Cortex of kidney (tissue), 1 donor: ENCODE measurements around the gene LYL1.

Source experiments
- DNase-seq: peaks from one replicate; lab custom pipeline; 2025; lab: John Stamatoyannopoulos, UW

The LYL1 gene

DNA sequence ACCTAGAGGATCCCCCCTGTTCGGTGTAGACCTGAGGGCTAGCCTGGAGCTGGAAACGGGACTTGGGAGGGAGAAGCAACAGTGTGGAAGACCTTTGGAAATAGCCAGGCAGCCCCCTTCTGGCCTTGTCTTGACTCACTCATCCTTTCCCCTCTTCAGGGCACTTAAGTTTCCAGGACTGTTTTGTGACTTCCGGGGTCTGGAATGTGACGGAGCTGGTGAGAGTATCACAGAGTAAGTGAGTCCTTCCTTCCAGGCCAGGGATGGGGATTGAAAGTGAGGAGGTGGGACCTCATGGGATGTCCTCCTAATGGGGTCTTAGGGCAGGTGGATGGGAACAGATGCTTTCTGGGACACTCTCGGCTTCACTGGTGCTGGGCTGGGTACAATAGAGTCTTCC, 29.4 kb downstream of the LYL1 start:
- DNase-seq: no peak

DNA sequence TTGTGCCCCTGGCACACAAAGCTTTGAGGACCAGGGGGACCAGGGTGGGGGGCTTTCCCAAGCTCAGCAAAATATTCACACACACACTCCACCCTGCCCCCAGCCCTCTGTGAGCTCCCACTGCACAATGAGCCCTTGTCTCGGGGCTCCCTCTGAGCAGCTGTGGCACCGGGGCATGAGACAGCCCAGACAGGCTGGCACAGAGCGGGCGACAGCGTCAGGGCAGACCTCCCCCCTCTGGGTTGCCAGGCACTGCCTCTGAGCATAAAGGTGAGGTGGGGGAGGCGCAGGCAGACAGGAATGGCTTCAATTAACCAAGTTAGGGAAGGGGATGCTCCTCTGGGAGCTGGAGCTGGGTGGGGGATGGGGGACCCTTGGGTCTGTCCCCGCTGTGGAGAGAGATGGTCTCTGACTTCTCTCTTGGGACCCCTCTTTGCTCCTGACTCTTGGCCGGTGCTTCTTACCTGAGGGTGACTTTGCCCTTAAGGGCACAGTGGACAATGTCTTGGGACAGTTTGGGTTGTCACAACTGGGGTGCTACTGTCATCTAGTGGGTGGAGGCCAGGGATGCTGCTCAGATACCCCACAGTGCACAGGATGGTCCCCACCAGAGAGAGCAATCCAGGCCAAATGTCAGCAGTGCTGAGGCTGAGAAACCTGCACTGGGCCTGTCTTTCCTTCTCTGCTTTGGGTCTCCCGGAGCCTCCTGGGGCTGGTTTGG, 30.3 kb downstream of the LYL1 start:
- no peak for DNase-seq

DNA sequence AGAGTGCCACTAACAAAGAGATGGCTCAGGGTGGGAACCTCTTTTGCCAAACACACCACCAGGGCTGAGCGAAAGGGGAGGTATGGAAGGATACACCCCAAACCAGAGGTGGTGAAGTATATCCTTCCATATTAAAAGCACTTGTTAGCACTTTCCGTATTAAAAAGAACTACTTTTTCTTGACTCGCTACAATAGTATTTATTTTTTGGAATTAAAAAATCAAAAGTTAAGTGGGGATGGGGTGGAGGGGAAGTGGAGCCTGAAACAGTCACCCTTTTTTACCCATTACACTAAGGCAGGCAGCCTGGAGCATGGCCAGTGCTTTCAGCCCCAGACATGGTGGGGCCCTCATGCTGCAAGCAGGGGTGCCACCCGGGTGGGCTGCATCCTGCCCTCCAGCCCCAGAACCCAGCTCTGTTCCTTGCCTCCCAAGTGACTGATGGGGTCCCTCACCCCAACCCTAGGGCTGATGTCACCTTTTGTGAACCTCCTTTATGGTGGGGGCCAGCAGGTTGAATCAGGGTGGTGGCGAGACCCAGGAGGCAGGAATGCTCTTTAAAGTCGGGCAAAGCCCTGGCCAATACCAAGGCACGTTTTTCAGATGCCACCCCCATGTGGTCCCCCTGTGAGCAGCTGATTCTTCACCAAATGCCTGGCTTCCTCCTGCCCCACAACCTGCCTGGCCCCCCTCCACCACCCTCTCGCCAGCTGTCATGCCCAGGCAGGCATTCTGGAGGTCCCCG, 31.0 kb downstream of the LYL1 start:
- DNase-seq: no peak

DNA sequence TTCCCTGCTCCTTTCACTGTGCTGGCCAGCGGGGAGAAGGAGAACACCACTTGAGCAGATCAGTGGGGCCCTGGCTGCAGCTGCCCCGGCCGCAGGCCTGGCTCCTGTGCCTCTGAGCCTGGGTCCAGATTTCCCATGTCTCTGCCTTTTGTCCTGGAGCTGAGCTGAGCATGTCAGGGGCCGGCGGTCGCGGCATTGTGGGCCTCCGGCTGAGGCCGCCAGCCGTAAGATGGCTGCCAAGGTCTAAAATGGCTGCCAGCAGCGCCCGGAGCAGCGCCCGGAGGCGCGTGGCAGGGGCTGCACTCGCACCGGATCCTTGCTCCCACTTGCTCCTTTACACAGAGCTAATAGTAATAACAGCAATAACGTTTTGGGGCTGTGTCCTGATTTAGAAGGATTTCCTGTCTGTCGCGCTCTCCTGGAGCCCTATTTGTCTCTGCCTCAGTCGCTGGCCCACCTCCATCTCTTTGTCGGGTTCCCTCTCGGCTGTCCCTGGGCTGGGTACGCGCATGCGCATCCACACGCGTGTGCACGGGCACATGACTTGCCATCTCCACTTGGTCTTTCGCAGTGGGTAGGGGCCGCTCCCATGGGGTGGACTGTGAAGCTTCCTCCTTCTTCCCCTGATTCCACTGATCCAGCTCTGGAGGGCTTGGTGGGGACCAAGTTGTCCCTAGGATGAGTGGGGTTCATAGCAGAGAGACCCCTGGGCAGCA, 32.1 kb downstream of the LYL1 start:
- DNase-seq: no peak

DNA sequence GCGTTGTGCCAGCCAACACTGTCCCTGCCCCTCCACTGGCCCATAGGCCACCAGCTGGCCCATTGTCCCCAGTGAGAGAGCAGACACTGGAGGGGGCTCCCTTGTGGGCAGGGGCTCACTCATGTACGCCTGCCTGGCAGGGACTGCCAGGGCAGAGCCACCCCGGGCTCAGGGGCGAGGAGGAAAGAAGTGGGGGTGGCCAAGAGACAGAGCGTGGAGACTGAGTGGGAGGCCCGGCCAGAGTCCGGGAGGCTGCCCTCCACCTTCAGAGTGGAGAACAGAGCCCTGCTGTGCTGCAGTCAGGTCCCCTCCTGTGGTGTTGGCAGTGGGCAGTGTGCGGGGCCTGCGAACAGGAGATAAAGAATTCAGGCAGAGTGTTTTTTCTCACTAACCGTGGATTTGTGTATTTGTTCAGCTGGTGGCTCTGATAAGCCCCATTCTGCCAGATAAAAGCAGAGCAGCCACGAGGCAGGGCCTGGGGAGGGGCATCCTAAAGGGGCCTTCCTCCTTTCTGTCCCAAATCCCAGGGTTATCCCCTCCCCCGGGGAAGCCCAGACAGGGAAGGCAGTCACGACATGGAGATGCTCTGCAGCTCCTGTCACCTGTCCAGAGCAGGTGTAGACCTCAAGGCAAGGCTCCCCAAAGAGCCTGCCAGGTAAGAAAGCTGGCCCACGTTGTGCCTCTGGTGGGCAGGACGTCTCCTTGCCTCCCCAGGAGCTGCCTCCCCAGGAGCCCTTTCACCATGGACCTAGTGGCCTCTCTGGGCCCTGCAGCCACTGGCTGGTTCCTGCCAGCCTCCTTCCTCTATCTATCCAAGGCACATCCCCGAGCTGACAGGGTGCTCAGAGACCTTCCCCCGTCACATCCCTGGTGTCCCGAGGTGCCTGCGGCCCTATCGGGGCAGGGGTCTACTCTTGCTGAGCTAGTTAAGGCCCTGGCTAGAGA, 33.0 kb downstream of the LYL1 start:
- DNase-seq: no peak

DNA sequence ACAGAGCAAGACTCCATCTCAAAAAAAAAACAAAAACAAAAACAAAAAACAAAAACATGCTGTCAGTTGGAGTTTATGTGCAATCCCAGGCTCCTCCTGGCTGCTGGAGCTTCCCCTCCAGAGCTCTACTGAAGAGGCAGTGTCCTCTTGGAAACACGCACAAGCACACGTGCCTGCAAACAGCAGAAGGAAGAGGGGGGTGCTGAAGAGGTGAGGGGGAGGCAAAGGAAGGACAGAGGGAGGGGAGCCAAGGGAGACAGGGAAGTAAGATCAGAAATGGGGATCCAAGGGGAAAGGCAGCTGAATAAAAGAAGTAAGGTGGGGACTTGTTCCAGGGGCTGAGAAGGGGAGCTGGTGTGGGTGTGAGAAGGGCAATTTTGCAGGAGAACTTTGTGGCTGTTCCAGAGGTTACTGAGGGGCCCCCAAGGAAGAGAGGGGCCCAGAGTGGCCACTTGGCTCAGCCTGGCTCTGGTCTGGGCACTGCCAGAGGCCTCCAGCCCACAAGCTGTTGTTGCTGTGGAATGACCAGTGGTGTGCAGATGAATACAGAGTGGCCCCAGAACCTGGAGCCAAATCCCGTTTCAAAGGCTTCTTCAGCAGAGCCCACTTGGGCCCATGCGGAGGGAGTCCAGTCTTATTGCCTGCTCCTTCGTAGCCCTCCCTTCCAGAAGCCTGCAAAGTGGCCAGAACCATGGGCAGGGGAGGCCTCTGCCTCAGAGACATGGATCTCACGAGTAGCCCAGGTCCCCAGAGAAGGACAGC, 34.4 kb downstream of the LYL1 start:
- DNase-seq: no peak

DNA sequence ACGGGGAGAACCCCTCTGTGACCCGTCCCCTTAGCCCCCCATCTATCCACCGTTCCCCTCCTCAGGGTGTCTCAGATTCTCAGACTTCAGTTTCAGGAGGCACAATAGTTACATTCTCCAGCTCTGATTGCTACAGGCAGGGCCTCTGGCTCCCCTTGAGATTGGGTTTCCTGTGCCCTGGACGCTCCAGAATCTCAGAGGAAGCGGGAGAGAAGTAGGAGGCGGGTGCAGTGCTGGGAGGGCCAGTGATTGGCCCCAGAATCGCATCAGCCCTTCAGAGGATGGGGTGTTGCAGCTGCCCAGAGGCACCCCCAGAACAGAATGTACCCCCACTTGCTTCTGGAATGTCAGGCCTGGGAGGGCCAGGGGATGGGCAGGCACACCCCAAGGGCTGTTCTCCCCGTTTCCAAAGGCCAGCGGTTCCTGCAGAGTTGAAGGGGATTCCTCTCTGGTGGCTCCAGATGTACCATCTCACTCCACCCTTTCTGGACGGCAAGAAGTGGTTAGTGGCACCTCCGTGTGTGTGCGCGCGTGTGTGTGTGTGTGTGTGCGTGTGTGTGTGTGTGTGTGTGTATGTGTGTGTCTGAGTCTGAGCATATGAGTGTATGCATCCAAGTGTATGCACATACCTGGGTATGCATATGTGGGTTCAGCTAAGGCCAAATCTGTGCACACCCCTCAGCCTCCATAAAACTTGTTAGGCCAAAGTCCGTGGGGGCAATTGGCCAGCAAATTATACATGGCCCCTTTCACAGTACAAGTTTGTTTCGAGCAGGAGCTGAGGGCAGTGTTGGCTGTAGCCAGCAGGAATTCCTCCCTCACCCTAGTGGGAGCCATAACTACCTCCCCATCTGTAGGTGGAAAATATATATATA, 35.5 kb downstream of the LYL1 start:
- no peak for DNase-seq

DNA sequence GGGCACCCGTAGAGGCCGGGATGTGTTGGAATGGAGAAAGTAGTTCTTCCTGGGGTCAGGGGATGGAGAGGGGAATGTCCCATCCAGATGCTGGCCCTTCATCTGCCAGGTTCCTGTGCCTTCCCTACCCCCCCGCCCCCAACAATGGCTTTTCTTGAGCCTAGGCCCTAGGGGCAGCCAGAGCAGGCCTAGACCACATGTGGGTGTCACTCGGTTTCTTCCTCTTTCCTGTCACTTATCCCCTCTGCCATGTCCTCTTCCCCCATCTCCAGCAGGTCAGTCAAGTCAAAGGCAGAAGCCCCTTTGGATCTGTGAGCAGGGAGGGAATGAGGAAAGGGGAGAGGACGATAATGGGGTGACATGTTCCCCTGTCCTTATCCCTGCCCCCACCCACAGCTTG, 36.4 kb downstream of the LYL1 start:
- DNase-seq: no peak

DNA sequence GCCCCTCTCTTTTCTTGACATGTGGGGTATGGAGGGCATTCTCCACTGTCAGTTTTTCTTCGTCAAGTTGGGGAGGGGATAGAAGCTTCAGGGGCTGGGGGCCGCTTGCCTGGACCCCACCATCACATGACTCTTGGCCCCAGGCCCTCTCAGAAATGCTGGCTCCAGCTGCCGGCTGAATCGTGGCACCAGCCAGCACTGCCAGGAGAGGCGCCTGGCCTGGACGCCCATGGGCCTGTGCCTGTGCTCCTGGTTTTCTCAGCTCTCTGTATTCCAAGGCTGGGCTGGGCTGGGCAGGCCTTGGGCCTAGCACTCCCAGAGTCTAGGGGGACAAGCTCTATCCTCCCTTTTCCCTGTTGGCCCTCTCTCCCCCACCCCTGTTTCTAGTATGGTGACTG, 38.6 kb downstream of the LYL1 start:
- DNase-seq: no peak

DNA sequence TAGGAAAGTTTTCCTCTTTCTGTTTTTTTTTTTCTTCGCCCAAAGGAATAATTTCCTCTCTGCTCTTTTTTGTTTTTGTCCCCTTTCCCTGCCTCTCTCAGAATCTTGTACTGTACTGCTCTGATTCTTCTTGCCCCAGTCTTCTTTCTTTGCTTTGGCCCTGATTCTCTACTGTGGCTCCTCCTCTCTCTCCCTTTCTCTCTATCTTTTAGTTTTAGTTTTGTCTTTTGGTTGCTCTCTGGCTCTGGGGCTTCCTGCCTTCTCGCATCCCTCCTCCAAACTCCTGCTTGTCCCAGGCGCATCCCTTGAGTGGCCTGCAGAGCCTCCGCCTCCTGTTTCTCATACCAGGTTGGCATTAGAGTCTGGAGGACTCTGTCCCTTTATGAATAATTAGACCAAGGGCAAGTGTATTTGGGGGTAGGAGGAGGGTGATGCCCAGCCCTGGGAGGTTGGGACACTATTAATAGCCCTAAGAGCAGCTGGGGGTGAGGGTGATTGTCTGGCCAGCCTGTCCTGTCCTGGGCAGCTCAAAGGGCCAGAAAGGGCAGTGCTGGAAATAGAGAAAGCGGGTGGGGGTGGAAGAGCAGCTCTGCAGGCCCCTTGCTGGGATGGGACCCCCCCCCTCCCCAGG, 39.1 kb downstream of the LYL1 start:
- DNase-seq: no peak

DNA sequence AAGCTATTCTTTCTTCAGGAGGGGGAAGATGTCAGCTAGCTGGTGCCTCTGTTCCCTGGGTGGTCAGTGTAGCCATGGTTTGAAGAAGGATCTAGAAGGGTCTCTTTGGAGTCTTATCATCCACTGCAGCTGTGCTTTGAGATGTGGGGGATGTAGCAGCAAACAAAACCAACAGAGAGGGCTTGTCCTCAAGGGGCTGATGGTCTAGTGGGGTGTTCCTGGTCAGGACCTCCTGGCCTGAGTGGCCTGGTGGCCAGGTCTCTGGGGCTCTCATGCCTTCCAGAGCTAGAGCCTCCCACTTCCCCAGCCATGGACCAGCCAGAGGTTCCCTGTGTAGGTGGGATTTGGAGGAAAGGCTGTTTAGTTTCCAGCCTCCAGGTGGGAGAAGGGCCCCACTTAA, 40.3 kb downstream of the LYL1 start:
- no peak for DNase-seq

DNA sequence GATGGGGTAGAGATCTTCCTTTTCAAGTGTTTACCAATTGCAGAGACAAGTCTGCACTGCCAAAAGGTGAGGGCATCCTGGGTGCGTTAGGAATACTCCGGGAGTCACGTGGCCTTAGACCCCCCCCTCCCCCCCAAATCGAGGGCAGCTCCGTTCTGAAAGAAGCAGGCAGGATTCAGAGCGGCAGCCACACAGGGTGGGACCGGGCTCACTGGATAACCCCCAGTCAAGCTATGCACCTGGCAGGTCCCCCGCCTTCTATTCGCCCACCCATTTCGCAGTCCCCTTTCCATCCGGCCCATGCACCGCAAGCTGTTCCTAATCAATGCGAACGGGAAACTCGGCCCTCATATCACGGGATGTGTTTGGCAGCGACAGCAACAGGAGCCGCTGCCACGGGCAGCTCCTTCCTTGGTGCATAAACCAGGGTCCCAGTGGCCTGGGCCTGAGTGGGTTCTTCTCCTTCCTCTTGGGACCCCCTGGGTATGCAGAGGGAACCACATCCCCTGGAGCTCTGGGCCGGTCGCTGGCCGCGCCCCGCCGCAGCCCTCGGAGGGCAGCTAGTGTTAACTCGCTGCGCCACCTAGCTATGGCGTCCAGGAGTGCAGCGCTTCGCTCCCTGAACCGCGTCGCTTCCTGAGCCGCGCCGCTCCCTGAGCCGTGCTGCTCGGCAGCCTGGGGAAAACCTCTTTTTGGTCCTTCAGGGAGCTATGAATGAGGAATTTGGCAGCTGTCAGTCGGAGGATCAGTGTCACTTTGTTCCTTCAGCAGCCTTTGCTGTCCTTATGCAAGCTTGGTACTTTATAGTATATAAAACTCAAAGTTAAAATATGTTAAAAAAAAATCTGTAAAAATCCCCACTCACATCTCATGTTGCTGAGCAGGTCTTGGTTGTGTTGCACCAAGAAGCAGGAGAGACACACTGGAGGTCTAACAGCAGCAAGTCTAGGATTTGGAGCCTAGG, 41.4 kb downstream of the LYL1 start:
- no peak for DNase-seq

DNA sequence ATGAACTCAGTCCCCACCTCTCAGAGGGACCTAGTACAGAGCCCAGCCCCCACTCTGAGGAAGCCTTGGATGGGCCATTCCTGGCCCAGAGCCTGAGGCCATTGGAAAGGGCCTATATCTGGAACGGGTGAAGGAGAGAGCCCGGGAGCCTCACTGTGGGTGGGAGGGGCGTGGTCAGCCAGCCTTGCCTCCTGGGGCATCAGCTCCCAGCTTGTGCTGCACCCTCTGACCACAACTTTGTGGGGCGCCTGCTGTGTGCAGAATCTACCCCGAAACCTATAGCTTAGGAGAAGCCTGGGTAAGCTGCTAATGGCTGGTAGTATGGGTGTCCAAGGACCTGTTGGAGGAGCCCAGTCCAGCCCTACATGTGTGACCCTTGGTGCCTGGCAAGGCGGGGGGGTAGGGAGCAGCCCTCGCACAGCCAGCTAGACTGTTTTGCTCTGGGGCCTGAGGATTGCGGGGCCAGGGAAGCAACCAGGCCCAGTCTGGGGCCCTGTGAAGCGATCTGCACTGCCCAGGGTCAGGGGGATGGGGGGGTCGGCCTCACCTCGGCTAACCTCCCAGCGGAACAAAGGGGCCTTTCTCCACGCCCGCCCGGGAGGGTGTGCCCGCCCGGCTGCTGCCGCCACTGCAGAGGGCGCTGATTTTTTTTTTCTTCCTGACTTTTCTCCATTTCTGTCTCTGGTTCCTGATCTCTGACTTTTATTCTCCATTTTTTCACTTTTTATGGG, 42.3 kb downstream of the LYL1 start:
- DNase-seq: no peak

DNA sequence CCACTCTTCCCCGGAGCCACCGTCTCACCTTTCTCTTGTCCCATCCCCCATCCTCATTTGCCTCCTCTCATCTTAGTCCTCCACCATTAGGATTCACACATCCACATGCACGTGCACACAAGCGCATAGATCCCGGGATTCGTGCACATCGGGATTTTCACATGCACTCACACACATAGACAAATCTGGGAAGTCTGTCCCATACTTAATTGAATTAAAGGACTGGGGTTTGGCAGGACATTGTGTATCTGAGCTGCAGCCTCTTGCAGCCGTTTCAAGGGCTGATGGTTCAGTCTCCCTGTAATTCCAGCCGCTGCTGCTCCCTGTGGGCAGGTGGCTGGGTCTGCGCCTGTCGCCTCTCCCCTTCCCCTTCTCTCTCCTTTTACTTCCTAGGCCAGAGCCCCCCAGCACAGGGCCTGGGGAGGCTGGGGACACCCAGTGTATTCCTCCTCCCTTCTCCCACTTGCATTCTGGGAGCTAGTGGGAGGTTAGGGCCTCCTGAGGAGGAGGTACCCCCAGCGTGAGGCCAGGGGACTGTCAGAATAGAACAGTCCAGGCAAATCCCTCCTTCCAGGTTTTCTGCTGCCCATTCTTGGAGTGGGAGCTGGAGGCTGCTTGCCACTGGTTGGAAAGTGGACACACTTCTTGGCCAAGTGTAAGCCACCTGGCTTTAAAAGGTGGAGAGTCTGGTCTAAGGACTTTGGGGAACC, 43.6 kb downstream of the LYL1 start:
- no peak for DNase-seq

DNA sequence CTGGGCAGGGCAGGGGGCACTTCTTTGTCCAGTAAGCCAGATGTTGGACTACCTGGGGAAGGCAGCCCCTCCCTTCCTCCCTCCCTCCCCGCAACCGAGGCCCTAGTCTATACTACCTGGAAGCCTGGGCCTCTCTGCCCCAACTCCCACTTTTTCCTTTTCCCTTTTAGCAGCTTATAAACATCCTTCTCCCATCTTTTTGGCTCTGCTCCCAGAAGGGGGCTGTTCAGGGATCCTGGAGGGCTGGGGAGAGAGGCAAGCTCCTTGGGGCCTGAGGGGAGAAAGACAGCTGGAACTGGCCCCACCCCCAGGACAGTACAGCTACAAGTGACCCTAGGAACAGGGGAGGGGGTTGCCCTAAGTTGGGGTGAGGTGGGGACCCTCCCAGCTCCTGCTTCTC, 44.9 kb downstream of the LYL1 start:
- DNase-seq: no peak

DNA sequence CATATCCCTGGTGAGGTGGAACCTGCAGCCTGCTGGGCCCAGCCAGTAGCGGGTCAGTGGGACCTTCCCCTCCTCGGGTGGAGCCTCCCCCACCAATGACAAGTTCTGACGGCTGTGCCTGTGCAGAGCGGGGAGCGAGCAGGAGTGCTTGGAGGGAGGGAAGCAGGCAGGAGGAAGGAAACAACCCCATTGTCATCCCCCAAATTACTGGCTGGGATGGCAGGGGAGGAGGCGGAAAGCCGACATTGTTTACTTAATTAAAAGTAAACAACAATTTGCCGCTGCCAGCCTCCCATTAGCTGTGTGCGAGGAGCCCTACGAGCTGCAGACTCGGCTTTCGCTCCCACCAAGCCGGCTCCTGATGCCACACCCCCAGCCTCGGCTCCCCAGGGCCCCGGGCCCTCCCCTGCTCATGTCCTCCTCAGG, 45.5 kb downstream of the LYL1 start:
- DNase-seq: no peak

DNA sequence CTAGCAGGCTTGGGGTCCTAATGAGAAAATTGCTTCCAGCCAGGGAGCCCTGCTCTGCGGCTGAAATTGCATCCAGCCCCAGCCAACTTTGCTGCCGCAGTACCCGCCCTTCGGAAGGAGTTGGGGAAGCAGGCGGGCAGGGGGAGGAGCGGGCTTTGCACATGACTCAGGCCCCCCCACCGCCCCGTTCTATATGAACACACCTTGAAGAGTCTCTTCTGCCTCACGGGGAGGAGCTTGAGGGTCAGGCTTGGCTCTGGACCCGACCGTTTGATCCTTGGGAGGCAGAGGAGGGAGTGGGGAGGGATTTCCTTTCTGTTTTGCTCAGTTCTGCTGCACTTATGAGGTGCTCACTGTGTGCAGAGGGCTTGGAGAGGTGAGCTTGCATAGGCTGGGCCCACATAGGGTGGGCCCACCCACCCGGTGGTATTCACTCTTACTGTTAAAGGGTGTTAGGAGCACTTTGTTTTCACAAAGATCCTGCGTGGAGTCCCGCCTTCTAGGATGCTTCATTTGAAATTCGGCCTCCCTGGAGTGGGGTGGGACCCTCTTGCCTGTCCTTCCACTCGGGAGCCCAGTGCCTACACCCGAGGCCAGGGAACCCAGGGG, 46.5 kb downstream of the LYL1 start:
- DNase-seq: no peak
